ENCODE measurements around the gene HECTD4. TPM values are rescaled to one million over a fixed set of nuclear protein-coding genes. Genes with fewer than 3 reads are reported as not detected.
A peak's percentile ranks its signal among the peaks of the same experiment; 100 is the strongest.

HECTD4 gene
- total RNA-seq, 1 experiment from 2014 or later, result 24.6 TPM

DNA sequence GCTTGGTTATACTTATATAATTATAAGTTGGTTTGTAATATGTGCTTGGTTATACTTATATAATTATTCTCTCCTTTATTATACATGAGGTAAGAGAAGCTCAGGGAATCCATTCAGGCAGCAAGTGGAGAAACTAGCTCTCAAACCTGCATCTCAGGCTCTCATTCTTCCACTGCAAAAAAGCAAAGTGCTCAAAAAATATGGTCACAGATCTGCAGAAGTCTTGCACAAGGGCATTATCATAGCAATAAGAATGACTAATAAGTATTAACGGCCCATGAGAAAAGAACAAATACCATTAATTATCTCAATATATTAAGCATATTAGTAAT lies 257.3 kb downstream of the HECTD4 start:
- DNase-seq, result no peak
- H3K9me2 ChIP-seq (replicated peaks; ENCODE audit: low read length), result no peaks in the 10 kb centered on the region
- H3K79me2 ChIP-seq (ENCODE audit: low read length), result peaks cover 39% of the 10 kb centered on the region
- TF ChIP-seq, protein P1, sequence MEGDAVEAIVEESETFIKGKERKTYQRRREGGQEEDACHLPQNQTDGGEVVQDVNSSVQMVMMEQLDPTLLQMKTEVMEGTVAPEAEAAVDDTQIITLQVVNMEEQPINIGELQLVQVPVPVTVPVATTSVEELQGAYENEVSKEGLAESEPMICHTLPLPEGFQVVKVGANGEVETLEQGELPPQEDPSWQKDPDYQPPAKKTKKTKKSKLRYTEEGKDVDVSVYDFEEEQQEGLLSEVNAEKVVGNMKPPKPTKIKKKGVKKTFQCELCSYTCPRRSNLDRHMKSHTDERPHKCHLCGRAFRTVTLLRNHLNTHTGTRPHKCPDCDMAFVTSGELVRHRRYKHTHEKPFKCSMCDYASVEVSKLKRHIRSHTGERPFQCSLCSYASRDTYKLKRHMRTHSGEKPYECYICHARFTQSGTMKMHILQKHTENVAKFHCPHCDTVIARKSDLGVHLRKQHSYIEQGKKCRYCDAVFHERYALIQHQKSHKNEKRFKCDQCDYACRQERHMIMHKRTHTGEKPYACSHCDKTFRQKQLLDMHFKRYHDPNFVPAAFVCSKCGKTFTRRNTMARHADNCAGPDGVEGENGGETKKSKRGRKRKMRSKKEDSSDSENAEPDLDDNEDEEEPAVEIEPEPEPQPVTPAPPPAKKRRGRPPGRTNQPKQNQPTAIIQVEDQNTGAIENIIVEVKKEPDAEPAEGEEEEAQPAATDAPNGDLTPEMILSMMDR (conservative IDR thresholded peaks at IDR 0.05; ENCODE audit: low read depth, low read length), result no peak
- TF ChIP-seq EZH2 (IDR thresholded peaks at IDR 0.05; ENCODE audit: low read length, unreplicated experiment), result no peak
- no peak for TF ChIP-seq EZH2phosphoT487 (IDR thresholded peaks at IDR 0.05; ENCODE audit: borderline replicate concordance, low read length)
- peak overlapping the region; percentile 89 for H3K4me2 ChIP-seq (ENCODE audit: low read length)
- POLR2A ChIA-PET (ENCODE audit: unreplicated experiment), result interaction anchor here (0.7 to 1.0 kb wide), 2 partner anchors 16 to 18 kb away, joined by 3 to 13 read pairs; no protein-coding TSS in a partner anchor
- no peak for ATAC-seq
- H3K27ac ChIP-seq (ENCODE audit: low read length), result no peak overlapping the region
- CTCF ChIA-PET, result interaction anchor here (0.9 kb wide), 1 partner anchor 13 kb away, joined by 6 read pairs; no protein-coding TSS in a partner anchor
- peak overlapping the region; percentile 78; the same call in 1 of the 2 replicates for H3K4me3 ChIP-seq (ENCODE audit: low read length)
- no peak overlapping the region for H2AFZ ChIP-seq (ENCODE audit: low read length)
- H3K9me3 ChIP-seq (ENCODE audit: low read length), result no peaks in the 10 kb centered on the region
- H3K4me1 ChIP-seq (ENCODE audit: insufficient read depth, low read length), result peaks cover 26% of the 10 kb centered on the region
- no TSS peak for BruUV-seq (replicated peaks)
- H3K9ac ChIP-seq (ENCODE audit: low read length), result no peak overlapping the region
- intact Hi-C loops (cut with micrococcal nuclease), result loop anchor here (1.0 kb wide), 2 partner anchors 29 to 38 kb away; no protein-coding TSS in a partner anchor
- H4K20me1 ChIP-seq (ENCODE audit: low read length), result no peaks in the 10 kb centered on the region
- no peaks in the 10 kb centered on the region for H3K36me3 ChIP-seq (ENCODE audit: low read depth, low read length)
- no peaks in the 10 kb centered on the region for H3K27me3 ChIP-seq (ENCODE audit: low read length)
- H3F3A ChIP-seq (ENCODE audit: low read length, unreplicated experiment), result no peaks in the 10 kb centered on the region

DNA sequence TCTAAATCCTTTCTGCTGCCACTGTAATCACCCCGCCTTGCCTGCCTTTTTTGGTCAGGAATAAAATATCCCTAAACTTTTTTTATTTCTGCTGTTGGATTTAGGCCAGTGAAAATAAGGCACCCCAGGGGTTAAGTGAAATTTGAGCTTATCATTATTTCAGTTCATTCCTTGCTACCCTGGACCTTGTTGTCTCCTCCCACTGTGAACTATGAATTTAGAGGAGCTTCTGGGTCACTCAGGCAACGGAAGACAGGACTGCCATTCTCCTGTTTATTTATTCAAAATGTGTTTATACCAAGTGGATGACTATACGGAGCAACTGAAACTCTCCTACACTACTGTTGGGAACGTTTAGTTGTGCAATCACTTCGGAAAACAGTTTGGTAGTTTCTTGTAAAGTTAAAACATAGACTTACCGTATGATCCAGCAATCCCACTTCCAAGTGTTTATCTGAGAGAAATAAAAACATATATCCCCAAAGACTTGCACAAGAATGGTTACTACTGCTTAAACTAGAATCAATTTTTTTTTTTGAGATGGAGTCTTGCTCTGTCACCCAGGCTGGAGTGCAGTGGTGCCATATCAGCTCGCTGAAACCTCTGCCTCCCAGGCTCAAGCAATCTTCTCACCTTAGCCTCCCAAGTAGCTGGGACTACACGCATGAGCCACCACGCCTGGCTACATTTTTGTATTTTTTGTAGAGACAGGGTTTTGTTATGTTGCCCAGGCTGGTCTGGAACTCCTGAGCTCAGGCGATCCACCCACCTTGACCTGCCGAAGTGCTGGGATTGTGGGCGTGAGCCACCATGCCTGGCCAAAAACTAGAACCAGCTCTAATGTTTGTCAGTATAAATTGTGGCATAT lies 259.2 kb downstream of the HECTD4 start:
- ATAC-seq (no peak), DNase-seq (no peak)
- POLR2A ChIA-PET (ENCODE audit: unreplicated experiment), result interaction anchor here (0.5 kb wide), 1 partner anchor 1842 kb away, joined by 13 read pairs; the partner anchor contains the start of gene ATP2A2
- Histone ChIP-seq H3K9me3 (ENCODE audit: low read length) (no peaks in the 10 kb centered on the region), H3F3A (ENCODE audit: low read length, unreplicated experiment) (peaks cover 3% of the 10 kb centered on the region), H3K79me2 (ENCODE audit: low read length) (peaks cover 26% of the 10 kb centered on the region), H2AFZ (ENCODE audit: low read length) (no peak overlapping the region), H3K4me2 (ENCODE audit: low read length) (no peak overlapping the region), H3K27me3 (ENCODE audit: low read length) (no peaks in the 10 kb centered on the region), H3K9ac (ENCODE audit: low read length) (no peak overlapping the region), H3K4me3 (ENCODE audit: low read length) (no peak overlapping the region), H3K36me3 (ENCODE audit: low read depth, low read length) (no peaks in the 10 kb centered on the region), H4K20me1 (ENCODE audit: low read length) (no peaks in the 10 kb centered on the region), H3K27ac (ENCODE audit: low read length) (no peak overlapping the region), H3K4me1 (ENCODE audit: insufficient read depth, low read length) (peaks cover 32% of the 10 kb centered on the region), H3K9me2 (replicated peaks; ENCODE audit: low read length) (no peaks in the 10 kb centered on the region)
- CTCF ChIA-PET, result no interaction called here
- intact Hi-C loops (cut with micrococcal nuclease), result loop anchor here (2.0 kb wide), 1 partner anchor 26 kb away; no protein-coding TSS in a partner anchor
- BruUV-seq (replicated peaks), result no TSS peak
- TF ChIP-seq, protein P1 (conservative IDR thresholded peaks at IDR 0.05; ENCODE audit: low read depth, low read length), result no peak
- TF ChIP-seq EZH2phosphoT487 (IDR thresholded peaks at IDR 0.05; ENCODE audit: borderline replicate concordance, low read length), result no peak

All from PC-3 (cell line).